Thyroid gland (tissue), 4 donors: ENCODE results near the gene ARMC2.

ENCODE experiments used
- POLR2A ChIP-seq, 2 donors: fragments of 450-650 bp; IDR thresholded peaks; one replicate each; pipeline ENCODE4 v1.6.1; 2017; ENCODE audit warnings: antibody characterized with exemption in 2 of 2, mild to moderate bottlenecking in 2 of 2, moderate library complexity in 1 of 2
- TF ChIP-seq, protein P1 (sequence below), 6 experiments: fragments of 200-600 bp in 3 of 6; fragments of 450-650 bp in 3 of 6; sonication (generic) in 3 of 6; IDR thresholded peaks; one replicate each; pipeline ENCODE4 v1.5.1; 2016 to 2019; ENCODE audit warnings: antibody characterized with exemption in 6 of 6, mild to moderate bottlenecking in 2 of 6, inconsistent platforms in 1 of 6, moderate library complexity in 1 of 6

- TF ChIP-seq, protein P1, sequence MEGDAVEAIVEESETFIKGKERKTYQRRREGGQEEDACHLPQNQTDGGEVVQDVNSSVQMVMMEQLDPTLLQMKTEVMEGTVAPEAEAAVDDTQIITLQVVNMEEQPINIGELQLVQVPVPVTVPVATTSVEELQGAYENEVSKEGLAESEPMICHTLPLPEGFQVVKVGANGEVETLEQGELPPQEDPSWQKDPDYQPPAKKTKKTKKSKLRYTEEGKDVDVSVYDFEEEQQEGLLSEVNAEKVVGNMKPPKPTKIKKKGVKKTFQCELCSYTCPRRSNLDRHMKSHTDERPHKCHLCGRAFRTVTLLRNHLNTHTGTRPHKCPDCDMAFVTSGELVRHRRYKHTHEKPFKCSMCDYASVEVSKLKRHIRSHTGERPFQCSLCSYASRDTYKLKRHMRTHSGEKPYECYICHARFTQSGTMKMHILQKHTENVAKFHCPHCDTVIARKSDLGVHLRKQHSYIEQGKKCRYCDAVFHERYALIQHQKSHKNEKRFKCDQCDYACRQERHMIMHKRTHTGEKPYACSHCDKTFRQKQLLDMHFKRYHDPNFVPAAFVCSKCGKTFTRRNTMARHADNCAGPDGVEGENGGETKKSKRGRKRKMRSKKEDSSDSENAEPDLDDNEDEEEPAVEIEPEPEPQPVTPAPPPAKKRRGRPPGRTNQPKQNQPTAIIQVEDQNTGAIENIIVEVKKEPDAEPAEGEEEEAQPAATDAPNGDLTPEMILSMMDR (IDR thresholded peaks at IDR 0.05): no peak
- no peak for TF ChIP-seq POLR2A (IDR thresholded peaks at IDR 0.05)
Observed at GRCh38 chr6:108988296-108988695, 140.1 kb downstream of the ARMC2 start.
